ENCODE data around the gene KIF3A.

The KIF3A gene

DNA sequence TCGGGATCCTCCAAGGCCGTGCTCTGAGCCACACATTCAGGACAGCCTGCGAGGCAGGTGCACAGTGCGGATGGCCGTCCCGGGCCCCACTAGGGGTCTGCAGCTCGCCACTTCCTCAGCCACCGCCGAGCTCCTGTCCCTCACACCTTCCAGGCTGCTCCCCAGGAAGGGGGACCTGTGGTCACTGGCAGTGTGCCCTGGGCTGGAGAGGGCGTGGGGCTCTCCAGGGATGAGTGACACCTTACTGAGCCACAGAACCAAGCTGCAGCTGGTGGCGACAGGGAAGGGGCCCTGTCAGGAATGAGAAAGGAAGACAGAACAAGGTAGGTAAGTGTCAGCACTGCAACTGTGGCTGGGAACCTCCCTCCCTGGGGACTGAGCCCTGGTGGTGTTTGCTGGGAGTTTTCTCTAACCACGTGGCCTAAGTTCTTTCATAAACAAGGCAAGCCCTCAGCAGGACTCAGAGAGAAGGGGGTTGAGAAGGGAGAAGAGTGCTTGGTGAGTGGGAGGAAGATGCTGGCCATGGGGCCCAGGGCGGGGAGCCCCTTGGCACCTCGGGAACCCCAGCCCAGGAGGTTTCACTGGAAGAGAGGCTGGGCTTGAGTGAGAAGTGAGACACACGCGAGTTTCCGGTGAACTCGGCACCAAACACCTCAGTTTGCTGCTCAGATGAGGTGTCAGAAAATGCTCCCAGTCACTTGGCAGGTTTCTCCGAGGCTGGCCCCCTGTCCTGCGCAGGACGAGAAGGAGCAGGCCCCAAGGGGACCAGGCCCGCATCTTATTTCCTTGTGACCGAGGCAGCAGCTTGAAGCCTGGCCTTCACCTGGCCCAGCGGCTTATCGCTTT is 74.2 kb downstream of the KIF3A start:
- Histone ChIP-seq H3K4me1 (ENCODE audit: insufficient read depth, low read length) (peaks cover 12% of the 10 kb centered on the region), H3K9me3 (ENCODE audit: low read length) (no peaks in the 10 kb centered on the region), H3K4me3 (ENCODE audit: low read length) (no peak overlapping the region), H3K27me3 (ENCODE audit: insufficient read depth, low read length) (peaks cover 20% of the 10 kb centered on the region), H3K36me3 (ENCODE audit: insufficient read depth, low read length) (no peaks in the 10 kb centered on the region), H2AFZ (ENCODE audit: low read depth, low read length) (no peak overlapping the region)

DNA sequence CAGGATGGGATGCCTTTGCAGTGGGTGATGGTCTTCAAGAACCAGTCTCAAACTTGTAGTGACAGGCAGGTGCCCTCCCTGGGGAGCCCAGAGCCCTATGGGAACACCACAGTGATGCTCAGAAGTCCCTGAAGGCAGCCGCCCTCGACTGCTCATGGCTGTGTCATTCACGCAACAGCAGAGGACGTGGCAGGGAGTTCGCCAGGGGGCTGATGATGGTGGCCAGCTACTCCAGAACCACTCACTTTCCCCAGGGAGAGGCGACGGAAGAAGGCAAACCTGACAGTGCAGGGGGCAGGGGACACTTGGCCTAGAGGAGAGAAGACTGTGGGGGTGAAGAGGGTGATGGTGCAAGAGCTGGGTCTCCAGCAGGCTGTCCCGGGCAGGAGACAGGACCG is 75.3 kb downstream of the KIF3A start:
- H2AFZ ChIP-seq (ENCODE audit: low read depth, low read length) = no peak overlapping the region
- H3K4me3 ChIP-seq (ENCODE audit: low read length) = no peak overlapping the region
- H3K9me3 ChIP-seq (ENCODE audit: low read length) = no peaks in the 10 kb centered on the region
- H3K4me1 ChIP-seq (ENCODE audit: insufficient read depth, low read length) = peaks cover 12% of the 10 kb centered on the region
- H3K36me3 ChIP-seq (ENCODE audit: insufficient read depth, low read length) = no peaks in the 10 kb centered on the region
- peaks cover 32% of the 10 kb centered on the region for H3K27me3 ChIP-seq (ENCODE audit: insufficient read depth, low read length)

DNA sequence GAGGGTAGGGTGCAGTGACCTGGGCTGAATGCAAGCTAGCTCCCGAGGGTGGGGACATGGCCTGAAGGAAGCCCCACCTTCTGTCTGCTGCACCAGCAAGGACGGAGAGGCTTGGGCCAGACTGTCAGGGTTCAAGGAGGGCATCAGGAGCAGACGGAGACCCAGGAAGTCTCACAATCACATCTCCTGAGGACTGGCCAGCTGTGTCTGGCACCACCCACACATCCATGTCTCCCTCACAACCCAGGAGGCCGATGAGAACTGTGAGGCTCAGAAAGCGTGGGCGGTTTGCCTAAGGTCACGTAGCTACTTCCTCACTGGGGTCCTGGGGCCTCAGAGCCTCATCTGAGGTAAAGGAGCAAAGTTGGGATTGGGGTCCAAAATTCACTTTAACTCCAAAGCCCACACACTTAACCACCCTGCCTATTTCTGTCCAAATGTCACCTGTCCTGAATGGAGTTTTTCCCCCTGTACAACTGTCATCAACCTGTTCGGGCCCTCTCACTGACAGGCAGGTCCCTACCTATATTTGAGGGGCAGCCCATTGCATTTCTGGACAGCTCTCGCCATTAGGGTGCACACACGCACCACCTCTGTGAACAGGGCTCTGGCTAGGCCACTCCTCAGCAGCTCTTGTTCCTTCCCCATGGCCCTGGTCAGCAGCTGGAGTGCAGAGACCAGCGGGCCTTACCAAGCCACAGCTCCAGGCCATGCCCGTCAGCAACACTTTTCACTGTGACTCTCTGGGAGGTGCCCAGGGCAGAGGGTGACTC is 75.9 kb downstream of the KIF3A start:
- Histone ChIP-seq H3K4me1 (ENCODE audit: insufficient read depth, low read length) (peaks cover 12% of the 10 kb centered on the region), H3K27me3 (ENCODE audit: insufficient read depth, low read length) (peaks cover 38% of the 10 kb centered on the region), H3K9me3 (ENCODE audit: low read length) (no peaks in the 10 kb centered on the region), H3K36me3 (ENCODE audit: insufficient read depth, low read length) (no peaks in the 10 kb centered on the region), H2AFZ (ENCODE audit: low read depth, low read length) (no peak overlapping the region), H3K4me3 (ENCODE audit: low read length) (no peak overlapping the region)

DNA sequence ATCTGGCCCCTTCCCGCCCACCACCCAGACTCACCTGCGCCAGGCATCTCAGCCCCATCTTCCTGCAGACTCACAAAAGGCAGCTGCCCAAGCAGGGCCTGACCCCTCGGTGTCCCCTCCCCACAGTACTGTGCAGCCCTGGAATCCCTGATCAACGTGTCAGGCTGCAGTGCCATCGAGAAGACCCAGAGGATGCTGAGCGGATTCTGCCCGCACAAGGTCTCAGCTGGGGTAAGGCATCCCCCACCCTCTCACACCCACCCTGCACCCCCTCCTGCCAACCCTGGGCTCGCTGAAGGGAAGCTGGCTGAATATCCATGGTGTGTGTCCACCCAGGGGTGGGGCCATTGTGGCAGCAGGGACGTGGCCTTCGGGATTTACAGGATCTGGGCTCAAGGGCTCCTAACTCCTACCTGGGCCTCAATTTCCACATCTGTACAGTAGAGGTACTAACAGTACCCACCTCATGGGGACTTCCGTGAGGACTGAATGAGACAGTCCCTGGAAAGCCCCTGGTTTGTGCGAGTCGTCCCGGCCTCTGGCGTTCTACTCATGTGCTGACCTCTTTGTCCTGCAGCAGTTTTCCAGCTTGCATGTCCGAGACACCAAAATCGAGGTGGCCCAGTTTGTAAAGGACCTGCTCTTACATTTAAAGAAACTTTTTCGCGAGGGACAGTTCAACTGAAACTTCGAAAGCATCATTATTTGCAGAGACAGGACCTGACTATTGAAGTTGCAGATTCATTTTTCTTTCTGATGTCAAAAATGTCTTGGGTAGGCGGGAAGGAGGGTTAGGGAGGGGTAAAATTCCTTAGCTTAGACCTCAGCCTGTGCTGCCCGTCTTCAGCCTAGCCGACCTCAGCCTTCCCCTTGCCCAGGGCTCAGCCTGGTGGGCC is 77.5 kb downstream of the KIF3A start:
- Histone ChIP-seq H3K27me3 (ENCODE audit: insufficient read depth, low read length) (peaks cover 49% of the 10 kb centered on the region), H2AFZ (ENCODE audit: low read depth, low read length) (no peak overlapping the region), H3K36me3 (ENCODE audit: insufficient read depth, low read length) (no peaks in the 10 kb centered on the region), H3K4me1 (ENCODE audit: insufficient read depth, low read length) (peaks cover 16% of the 10 kb centered on the region), H3K4me3 (ENCODE audit: low read length) (no peak overlapping the region), H3K9me3 (ENCODE audit: low read length) (peaks cover 1% of the 10 kb centered on the region)

DNA sequence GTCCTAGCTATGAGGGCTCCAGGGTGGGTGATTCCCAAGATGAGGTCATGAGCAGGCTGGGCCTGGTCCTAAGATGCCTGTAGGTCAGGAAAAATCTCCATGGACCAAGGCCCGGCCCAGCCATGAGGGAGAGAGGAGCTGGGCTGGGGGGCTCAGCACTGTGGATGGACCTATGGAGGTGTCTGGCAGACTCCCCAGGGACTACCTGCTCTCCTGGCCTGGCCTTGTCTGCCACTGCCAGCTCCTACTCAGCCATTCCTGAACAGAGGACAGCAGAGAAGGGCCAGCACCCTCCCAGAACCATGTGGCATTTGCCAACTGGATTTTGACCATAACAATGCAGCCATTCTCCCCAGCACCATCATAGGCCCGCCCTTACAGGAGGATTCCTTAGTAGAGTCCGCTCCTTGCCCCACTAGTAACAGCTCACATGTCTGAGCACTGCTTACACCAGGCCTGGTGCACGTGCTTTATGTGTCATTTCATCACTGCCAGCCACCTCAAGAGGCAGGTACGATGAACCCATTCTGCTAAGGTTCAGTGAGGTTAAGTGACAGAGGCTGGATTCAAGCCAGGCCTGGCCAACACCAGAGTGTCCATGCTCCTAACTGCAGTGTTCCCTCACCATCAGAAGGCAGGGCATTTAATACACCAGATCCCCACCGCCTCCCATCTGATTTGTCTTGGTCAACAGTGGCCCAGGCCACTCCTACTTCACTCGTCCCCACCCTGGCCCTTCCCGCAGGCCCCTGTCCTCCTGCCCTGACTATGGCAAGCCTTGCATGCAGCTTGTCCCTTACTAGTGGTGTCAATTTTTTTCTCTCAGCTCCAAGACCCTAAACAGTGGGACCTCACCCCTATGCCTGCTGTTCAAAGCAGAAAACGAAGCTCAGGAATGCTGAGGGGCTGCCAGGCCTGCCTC is 78.7 kb downstream of the KIF3A start:
- no peak overlapping the region for H3K4me3 ChIP-seq (ENCODE audit: low read length)
- peaks cover 8% of the 10 kb centered on the region for H3K4me1 ChIP-seq (ENCODE audit: insufficient read depth, low read length)
- peaks cover 58% of the 10 kb centered on the region for H3K27me3 ChIP-seq (ENCODE audit: insufficient read depth, low read length)
- no peaks in the 10 kb centered on the region for H3K36me3 ChIP-seq (ENCODE audit: insufficient read depth, low read length)
- H2AFZ ChIP-seq (ENCODE audit: low read depth, low read length) = no peak overlapping the region
- H3K9me3 ChIP-seq (ENCODE audit: low read length) = peaks cover 2% of the 10 kb centered on the region

DNA sequence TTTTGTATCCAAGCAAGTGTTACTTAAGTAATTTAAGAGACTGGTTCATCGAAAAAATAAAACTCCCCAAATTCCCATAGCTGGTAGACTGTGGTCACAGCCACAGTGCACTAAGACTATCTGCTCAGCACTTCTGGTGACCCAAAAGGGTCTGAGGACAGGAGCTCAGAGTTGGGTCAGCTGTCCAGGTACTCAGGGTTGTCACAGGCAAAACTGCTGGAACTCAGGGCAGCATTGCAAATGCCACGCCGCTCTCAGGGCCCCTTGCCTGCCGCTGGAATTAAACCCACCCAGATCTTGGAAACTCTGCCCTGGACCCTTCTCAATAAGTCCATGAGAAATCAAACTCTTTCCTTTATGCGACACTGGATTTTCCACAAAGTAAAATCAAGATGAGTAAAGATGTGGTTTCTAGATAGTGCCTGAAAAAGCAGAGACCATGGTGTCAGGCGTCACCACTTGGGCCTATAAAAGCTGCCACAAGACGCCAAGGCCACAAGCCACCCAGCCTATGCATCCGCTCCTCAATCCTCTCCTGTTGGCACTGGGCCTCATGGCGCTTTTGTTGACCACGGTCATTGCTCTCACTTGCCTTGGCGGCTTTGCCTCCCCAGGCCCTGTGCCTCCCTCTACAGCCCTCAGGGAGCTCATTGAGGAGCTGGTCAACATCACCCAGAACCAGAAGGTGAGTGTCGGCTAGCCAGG is 79.5 kb downstream of the KIF3A start, which contains the start of gene IL13:
Gene IL13 (plus strand): TSS at position 498 of the 705 bp plus-strand sequence. CDS start 14 bp downstream, at position 512.
- peaks cover 4% of the 10 kb centered on the region for H3K4me1 ChIP-seq (ENCODE audit: insufficient read depth, low read length)
- H3K36me3 ChIP-seq (ENCODE audit: insufficient read depth, low read length) = no peaks in the 10 kb centered on the region
- no peak within 1 kb of the TSS for H3K4me3 ChIP-seq (ENCODE audit: low read length)
- H2AFZ ChIP-seq (ENCODE audit: low read depth, low read length) = no peak within 1 kb of the TSS
- peaks cover 2% of the 10 kb centered on the region for H3K9me3 ChIP-seq (ENCODE audit: low read length)
- peaks cover 64% of the 10 kb centered on the region for H3K27me3 ChIP-seq (ENCODE audit: insufficient read depth, low read length)

DNA sequence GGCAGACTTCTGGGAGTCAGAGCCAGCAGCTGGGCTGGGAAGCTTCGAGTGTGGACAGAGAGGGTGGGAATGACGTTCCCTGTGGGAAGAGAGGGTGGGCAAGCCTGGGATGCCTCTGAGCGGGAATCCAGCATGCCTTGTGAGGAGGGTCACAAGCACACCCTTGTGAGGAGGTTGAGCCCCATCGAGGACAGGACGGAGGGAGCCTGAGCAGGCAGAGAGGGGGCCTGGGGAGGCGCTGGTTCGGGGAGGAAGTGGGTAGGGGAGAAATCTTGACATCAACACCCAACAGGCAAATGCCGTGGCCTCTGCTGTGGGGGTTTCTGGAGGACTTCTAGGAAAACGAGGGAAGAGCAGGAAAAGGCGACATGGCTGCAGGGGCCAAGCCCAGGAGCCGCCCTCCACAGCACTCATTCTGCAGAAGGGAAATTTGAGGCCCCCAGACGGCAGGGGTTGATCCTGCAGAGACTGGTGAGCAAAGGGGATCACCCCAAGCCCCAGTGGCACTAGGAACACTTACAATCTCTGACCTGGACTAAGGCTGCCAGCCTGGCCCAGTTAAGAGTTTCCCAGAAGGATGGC is 80.5 kb downstream of the KIF3A start:
- peaks cover 64% of the 10 kb centered on the region for H3K27me3 ChIP-seq (ENCODE audit: insufficient read depth, low read length)
- H2AFZ ChIP-seq (ENCODE audit: low read depth, low read length) = no peak overlapping the region
- H3K4me3 ChIP-seq (ENCODE audit: low read length) = no peak overlapping the region

DNA sequence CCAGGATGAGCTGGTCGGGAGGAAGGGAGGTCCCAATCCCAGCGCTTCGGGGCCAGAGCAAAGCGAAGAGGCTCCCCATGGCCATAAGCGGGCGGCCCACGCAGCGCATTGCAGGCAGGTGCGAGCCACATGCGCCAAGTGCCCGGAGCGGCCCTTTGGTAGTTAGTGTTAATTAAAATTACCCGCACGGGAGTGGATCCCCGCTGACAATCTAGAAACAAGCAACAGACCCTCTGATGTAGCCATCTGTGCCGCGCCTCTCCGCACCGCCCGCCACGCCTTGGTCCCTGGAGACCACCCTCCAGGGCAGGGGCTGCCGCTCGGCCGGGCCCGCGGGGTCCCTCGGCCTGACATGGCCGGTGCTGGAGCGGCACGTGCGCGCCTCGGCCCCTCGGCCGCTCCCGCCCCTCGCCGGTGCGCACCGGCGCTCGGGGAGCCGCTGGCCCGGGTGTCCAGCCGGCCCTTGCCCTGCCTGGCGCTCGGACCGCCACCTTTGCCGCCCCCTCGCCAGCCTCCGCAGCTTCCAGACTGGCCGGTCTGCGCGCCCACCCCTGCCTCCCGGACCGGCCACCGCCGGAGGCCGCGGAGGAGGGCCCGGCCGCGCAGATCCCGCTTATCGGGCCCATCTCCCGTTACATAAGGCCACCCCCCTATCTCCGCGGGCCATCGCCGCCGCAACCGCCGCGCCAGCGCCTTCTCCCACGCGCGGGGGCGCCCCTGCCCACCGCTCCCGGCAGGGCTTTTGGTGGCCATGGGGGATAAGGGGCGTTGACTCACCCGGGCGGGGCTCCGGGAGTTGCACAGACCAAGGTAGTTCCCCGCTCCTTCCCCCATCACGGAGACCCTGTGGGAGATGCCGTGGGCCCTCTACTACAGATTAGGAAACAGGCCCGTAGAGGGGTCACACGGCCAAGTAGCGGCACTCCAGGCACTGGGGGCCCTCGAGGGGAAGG is 81.2 kb downstream of the KIF3A start:
- Histone ChIP-seq H3K27me3 (ENCODE audit: insufficient read depth, low read length) (peaks cover 64% of the 10 kb centered on the region), H3K9me3 (ENCODE audit: low read length) (peaks cover 2% of the 10 kb centered on the region), H3K36me3 (ENCODE audit: insufficient read depth, low read length) (no peaks in the 10 kb centered on the region), H3K4me3 (ENCODE audit: low read length) (peak overlapping the region; percentile 34), H3K4me1 (ENCODE audit: insufficient read depth, low read length) (peaks cover 4% of the 10 kb centered on the region), H2AFZ (ENCODE audit: low read depth, low read length) (peak overlapping the region; percentile 86)

More for the DNA sequence above, 80.5 kb downstream of the KIF3A start:
- Histone ChIP-seq H3K9me3 (ENCODE audit: low read length) (peaks cover 2% of the 10 kb centered on the region), H3K36me3 (ENCODE audit: insufficient read depth, low read length) (no peaks in the 10 kb centered on the region), H3K4me1 (ENCODE audit: insufficient read depth, low read length) (peaks cover 4% of the 10 kb centered on the region)

DNA sequence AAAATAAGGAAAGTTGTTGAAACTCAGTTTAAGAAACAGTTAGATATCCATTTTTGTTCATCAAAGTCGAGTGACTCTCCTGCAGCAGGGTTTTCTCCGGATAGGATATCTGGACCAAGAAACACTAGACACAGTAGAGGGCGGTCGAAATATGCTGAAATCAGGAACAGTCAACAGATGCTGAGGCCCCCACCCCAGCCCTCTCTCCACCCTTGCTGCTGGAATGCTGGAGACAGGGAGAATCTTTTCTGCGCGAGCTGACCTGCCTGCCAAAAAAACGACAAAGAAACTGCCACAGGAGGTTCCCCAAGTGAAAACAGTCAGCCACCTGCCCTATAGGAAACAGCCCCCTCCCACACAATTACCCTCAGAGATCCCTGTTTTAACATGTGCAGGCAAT is 83.6 kb downstream of the KIF3A start:
- H3K27me3 ChIP-seq (ENCODE audit: insufficient read depth, low read length) = peaks cover 49% of the 10 kb centered on the region
- H2AFZ ChIP-seq (ENCODE audit: low read depth, low read length) = no peak overlapping the region
- H3K4me1 ChIP-seq (ENCODE audit: insufficient read depth, low read length) = peaks cover 4% of the 10 kb centered on the region
- H3K4me3 ChIP-seq (ENCODE audit: low read length) = no peak overlapping the region
- H3K36me3 ChIP-seq (ENCODE audit: insufficient read depth, low read length) = no peaks in the 10 kb centered on the region
- peaks cover 2% of the 10 kb centered on the region for H3K9me3 ChIP-seq (ENCODE audit: low read length)

DNA sequence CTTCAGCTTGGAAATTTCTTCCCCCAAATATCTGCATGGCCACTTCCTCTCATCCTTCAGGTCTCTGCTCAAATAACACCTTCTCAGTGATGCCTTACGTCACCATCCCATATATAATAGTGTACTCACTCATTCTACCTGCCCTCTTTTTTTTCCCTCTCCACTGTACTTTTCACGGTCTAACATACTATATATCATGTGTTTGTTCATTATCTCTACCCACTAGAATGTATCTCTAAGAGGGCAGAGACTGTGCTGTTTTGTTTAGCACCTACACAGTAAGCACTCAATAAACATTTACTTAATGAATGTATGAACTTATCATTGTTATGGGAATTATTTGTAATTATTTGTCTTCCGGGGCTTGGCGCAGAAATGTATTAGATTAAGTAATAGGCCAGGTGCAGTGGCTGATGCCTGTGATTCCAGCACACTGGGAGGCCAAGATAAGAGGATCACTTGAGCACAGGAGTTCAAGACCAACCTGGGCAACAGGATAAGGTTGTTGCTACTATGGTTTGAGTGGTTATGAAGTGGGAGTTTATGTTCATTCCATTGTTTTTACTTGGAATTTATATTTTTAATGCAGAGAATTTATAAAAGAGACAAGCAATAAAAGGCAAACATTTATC is 85.4 kb downstream of the KIF3A start:
- peaks cover 2% of the 10 kb centered on the region for H3K9me3 ChIP-seq (ENCODE audit: low read length)
- no peak overlapping the region for H3K4me3 ChIP-seq (ENCODE audit: low read length)
- H2AFZ ChIP-seq (ENCODE audit: low read depth, low read length) = no peak overlapping the region

More for the DNA sequence above, 85.4 kb downstream of the KIF3A start:
- Histone ChIP-seq H3K27me3 (ENCODE audit: insufficient read depth, low read length) (peaks cover 32% of the 10 kb centered on the region), H3K36me3 (ENCODE audit: insufficient read depth, low read length) (no peaks in the 10 kb centered on the region), H3K4me1 (ENCODE audit: insufficient read depth, low read length) (peaks cover 4% of the 10 kb centered on the region)
